ENCODE results near the gene ACSS1.

DNA sequence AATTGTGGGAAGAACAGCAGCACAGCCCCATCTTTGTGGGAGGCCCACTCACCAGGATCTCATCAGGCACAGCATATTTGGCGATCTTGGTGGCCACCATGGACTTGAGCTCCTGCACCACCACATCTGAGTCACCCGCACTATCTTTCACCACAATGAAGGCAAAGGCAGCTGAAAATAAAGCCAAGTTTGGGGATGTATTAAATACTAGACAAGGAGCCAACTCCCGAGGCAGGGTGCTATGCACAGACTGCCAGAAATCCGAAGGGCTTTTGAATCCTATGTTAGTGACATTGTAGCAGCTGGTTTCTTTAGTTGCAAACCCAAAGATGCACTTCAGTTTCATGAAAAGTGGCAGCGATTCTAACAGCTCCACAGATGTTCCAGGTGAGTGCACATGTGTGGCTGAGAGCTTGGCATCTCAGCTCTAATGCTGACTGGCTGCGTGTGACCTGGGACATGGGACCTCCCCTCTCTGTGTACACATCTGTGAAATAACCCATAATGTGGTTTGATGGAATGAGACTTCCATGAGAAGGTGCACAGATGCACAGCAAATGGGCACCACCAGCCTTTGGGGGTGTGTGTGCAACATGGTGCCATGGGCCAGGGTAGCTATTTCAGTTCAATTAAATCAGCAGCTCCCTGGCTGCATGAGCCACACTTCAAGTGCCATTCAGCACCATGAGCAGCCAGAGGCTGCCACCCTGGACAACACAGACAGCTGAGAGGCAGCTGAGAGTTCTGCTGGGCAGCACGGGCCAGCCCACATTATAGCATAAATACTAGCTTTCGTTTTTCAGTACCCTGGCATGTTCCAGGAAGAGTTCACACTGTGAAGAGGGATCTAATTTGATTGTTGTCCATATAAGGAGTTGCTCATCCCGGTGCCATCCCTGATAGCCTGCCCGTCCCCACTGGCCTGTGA, 48.5 kb downstream of the ACSS1 start:
- TF ChIP-seq, protein P1, sequence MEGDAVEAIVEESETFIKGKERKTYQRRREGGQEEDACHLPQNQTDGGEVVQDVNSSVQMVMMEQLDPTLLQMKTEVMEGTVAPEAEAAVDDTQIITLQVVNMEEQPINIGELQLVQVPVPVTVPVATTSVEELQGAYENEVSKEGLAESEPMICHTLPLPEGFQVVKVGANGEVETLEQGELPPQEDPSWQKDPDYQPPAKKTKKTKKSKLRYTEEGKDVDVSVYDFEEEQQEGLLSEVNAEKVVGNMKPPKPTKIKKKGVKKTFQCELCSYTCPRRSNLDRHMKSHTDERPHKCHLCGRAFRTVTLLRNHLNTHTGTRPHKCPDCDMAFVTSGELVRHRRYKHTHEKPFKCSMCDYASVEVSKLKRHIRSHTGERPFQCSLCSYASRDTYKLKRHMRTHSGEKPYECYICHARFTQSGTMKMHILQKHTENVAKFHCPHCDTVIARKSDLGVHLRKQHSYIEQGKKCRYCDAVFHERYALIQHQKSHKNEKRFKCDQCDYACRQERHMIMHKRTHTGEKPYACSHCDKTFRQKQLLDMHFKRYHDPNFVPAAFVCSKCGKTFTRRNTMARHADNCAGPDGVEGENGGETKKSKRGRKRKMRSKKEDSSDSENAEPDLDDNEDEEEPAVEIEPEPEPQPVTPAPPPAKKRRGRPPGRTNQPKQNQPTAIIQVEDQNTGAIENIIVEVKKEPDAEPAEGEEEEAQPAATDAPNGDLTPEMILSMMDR (IDR thresholded peaks at IDR 0.05) = no peak
- TF ChIP-seq ZFX (IDR thresholded peaks at IDR 0.05; ENCODE audit: borderline replicate concordance) = no peak
